HG03432 (cell line): ENCODE results near the gene KLC1.

Experiments used
- ATAC-seq: cut with Tn5 transposase; IDR thresholded peaks from one replicate; pipeline ENCODE4 v1.9.1; 2021; ENCODE audit warnings: mild to moderate bottlenecking, moderate library complexity; ENCODE audit not compliant: unreplicated experiment

The KLC1 gene

DNA sequence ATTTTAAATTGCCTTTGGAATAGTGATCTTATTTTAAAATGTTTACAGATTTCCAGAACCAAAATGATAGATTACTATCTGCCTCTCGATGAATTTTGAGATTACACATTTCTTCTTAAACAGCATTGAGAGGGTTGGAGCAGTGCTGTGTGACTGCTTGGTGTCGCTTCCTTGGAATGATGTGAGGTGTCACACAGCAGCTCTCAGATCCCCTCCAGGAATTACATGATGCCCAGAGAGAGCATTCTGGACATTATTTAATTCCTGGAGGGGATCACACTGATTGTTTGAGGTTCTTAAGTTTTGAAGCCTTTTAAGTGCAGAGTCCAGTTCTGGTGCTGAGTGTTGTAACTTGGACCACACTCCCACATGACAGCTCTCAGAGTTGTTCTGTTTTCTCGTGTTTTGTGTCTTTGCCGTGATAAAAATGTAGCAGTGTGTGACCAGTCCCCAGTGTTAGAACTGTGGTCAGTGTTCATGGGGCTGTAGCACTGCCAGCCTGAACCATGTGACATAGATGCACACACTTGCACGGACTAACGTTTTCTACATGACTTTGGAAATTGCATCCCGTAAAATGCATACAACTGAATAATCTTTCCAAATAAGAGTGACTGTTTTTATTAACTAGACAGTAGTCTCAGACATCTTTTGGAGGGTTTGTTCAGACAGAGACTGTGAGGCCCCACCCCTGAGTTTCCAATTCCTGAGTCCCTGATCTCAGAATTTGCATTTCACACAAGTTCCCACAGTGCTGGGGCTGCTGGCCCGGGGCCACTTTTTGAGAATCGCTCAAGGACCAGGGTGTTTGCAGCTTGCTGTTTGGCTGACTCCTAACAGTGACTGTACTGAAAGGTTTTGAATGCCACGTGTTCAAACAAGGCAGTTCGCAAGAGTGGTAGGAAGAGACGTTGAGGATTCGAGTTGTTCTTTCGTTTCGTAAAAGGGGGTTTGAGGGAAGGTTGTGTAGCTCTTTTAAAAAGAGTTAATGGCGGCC is 60.2 kb downstream of the KLC1 start:
- ATAC-seq, result peak; percentile 62

DNA sequence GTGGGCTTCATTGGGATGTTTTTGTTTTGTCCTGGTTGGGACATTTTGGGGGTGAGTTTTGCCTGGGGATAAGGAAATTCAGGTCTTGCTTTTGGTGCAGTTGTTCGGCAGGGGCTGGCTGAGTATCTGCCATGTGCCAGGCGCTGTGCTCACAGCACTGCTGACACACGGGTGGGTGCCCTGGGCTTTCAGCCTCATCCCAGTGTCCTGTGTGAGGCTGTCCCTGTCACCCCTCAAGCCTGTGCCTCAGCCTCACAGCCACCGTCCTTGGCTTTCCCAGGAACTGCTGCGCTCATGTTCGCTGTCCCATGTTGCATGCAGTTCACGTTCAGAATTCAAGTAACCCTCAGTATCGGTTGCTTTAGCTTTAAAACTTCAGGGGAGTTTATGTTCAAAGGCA is 61.3 kb downstream of the KLC1 start:
- no peak for ATAC-seq

DNA sequence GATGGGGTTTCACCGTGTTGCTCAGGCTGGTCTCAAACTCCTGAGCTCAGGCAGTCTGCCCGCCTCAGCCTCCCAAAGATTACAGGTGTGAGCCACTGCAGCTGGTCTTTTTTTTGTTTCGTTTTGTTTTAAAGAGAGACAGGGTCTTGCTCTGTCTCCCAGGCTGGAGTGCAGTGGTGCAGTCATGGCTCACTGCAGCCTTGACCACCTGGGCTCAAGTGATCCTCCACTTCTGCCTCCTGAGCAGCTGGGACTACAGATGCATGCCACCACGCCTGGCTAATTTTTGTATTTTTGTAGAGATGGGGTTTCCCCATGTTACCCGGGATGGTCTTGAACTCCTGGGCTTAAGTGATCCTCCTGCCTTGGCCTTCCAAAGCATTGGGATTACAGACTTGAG is 62.6 kb downstream of the KLC1 start:
- peak; percentile 60 for ATAC-seq

DNA sequence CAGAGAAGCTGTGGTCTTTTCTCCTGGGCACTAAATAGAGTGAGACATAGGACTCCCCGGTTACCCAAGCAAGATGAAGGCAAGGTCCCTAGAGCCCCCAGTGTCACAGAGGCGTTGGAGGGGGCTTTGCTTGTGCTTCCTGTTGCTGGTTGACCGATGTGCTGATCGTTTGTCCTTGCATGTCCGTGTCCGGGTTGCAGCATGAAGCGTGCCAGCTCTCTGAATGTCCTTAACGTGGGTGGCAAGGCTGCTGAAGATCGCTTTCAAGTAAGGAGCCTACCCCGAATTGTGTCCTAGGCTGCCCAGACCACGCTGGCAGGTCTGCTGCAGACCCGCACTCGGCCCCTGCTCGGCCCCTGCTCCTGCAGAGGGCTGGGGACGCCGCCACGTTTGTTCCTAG is 63.1 kb downstream of the KLC1 start:
- peak; percentile 7 for ATAC-seq

DNA sequence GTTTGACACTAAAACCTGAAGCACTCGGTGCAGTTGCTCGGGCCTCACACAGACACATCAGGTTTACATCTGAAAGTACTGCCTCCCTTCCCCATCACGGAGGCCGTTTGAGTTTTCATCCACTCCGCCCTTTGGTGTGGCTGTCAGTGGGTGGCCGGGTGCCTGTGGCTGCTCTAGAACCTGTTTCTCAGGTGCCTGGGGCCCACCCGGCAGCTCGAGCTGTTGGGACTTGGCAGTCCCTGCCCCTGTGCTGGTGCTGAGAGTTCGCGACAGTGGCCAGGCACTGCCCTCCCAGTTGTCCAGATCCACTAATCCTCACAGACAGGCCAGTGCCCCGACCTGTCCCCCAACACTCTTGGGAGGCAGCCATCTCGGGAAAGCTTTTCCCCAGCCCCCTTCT is 63.9 kb downstream of the KLC1 start:
- ATAC-seq, result no peak

DNA sequence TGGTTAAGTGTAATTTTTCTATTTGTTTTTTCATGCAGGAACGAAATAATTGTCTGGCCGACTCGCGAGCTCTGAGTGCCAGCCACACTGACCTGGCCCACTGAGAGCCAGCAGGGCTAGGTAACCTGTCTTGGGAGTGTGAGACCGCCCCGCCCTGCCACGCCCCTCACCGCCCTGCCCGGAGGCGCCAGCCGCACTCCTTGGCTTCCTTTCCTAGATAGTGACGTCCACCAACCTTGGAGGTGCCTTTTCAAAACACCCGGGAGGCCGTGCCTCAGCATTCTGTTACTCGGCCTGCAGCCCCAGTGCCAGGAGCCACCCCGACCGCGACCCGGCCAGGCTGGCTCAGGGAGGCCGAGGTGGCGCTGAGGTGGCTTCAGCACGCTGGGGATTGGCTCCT is 64.5 kb downstream of the KLC1 start:
- no peak for ATAC-seq

DNA sequence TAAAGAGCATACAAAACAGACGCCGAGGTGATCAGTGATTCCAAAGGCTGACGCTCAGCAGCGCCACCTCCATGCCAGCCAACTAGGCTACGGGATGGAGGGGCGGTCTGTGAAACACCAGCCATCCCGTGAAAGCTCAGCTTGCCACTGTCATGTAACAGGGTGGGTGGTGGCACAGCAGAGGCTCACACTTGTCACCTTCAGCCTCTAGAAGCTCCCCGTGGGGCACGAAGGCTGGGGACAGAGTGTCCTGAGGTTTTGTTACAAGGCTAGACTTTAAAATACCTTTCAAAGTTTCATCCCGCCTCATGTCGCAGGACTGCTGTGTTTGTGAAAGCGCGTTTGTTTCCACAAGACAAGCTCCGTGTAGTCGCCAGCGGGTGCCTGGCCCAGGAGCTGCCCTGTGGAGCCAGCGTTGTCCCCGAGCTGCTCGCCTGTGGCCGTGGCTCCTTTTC is 65.6 kb downstream of the KLC1 start:
- no peak for ATAC-seq

DNA sequence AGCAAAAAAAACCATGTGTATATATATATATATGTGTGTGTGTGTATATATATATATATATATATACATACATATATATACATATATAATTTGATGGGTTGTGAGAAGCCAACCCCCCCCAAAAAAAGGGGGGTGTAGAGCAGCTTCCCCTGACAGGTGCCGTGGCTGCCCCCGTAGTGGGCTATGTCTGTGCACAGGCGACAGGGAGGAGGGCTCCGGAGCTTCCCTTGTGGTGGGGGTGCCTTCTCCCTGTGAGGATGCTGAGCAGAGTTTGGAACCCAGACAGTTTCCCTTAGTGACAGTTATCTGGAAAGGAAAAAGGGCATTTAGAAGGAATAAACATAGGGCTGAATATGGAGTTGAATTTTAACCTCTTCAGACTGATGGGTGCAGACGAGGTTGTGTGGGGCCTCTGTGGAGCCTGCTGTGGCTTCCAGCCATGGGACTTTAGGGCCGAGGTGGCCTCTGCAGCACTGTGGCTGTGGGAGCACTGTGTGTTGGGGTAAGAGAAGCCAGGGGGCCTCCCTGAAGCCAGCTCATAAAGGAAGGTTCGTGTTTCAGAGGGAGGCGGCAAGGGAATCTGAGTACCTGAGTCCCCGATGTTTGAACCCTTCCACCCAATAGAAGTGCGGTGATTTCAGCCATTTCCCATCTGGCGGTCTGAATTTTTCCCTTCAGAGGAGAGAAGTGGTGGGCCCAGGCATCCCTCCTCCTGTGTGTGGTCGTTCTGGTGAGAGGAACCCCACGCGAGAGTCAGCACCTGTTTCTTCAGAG is 66.5 kb downstream of the KLC1 start:
- no peak for ATAC-seq

DNA sequence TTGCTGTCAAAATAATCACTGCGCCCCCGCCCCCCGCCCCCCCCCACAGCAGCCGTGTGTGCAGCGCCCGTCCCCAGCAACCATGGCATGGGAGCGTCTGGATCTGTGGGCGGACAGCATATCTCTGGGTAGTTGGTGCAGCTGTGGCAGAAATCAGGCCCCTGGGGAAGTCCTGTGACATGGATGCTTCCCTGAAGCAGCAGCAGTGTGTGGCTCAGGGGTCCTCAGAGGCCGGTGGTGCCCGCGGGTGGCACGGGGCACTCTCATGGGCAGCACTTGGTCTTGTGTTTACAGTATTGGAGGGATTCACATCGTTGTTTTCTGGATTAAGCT is 67.0 kb downstream of the KLC1 start:
- ATAC-seq, result no peak

DNA sequence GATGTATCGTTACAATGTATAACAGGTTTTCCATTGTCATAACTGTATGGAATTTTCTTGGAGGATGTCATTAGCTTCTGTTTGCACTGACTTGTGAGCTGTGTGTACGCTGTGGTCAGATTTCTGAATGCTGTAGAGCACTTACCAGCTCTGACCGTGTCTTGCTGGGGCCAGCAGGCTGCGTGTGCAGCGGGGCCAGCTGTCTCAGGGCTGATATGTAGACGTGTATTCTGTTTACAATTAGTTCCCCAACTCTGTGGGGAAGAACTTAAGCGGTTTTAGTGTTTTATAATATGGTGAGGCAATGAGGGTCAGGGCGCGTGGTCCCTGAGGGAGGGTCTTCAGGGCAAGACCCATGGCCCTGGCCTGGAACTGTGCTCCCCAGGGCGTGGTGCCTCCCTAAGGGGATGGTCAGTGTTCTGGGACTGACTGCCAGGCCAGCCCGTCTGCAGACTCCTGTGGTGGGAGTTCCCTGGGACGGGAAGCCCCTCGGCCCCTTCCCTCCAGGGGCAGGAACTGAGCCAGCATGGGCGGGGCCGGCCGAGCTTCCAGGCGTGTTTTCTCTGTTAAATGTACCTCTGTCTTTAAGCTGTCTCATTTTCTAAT is 67.6 kb downstream of the KLC1 start:
- no peak for ATAC-seq

DNA sequence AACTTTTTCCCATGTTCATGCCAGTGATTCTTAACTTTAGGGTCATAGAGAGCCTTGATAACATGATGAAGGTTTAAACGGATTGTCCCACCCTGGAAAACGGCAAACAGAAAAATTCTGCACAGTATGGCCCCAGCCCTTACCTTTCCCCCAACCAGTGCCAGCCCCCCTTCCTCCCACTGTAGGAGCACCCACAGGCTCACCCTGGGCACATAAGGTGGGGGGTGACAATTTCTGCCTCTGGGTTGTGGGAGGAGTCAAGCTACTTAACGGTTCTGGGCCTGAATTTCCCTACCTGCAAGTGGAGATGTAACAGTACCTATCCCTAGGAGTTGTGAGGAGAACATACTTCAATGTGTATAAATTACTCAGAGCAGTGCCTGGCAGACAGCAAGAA is 68.2 kb downstream of the KLC1 start:
- ATAC-seq, result no peak

DNA sequence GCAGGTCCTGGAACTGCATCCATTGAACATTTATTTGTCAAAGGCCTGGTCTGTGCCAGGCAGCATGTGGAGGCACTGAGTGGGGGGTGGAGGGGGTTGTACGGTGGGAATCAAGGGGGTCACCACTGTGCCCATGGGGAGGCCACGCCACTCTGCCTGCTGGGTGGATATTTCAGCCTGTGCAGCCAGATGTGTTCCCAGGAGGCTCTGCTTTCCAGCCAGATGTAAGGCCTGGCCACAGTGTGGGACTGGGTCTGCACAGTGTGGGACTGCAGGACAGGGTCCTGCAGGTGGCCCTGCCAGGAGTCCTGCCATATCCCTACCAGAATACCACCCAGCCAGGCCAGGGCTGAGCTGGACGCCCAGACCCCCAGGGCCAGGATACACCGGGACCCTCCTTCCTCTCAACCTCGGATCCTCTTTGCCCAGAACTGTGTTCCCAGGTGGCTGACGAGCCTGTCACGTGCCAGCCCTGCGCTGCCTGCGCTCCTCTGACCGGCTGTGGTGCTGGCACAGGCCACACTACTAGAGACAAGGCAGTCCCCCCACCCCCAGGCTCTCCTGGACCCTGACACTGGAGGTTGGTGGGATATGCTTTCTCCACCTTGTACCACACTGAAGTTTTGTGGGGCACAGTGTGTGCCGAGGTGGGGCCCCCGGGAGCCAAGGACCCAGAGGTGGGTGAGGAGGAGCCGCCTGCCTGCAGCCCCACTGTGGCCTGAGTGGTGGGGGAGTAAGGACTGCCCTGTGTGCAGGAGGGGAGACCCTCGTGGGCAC is 68.8 kb downstream of the KLC1 start:
- ATAC-seq, result no peak

DNA sequence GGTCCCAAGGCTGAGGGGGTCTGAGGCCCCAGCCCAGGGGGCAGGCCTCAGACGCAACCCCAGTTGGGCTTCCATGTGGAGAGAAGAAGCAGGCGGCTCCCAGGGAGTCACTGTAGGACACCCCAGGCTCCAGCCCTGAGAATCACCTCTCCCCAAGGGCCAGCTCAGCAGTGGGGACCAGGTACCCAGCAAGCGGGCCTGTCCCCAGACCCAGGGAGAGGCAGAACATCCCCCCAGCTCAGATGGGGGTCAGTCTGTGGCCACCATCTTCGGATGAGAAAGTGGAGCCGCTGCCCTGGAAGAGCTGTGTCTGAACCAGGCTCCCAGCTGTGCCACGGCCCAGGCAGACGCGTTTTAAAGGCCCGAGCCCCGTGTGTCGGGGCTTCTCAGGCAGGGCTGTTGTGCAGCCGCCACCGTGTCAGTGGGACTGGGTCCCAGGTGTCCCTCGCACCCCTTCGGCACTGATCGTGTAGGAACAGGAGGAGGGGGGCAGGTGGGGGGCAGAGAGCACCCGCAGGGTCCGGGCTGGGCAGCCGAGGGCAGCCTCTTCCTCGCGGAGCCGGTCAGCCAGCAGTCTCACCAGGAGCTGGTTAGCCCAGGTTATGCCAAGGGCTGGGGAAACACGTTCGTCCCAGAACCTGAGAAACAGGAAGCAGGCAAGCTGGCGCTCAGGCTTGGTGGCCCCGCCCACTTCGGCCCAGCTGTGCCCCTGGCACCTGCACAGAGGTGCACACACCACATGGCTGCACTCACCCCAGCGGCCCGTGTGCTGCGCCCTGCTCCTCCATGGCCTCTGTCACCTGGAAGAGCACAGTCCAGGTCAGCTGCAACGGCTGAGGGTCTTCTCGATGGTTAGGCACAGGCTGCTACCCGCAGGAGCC is 69.6 kb downstream of the KLC1 start:
- no peak for ATAC-seq

DNA sequence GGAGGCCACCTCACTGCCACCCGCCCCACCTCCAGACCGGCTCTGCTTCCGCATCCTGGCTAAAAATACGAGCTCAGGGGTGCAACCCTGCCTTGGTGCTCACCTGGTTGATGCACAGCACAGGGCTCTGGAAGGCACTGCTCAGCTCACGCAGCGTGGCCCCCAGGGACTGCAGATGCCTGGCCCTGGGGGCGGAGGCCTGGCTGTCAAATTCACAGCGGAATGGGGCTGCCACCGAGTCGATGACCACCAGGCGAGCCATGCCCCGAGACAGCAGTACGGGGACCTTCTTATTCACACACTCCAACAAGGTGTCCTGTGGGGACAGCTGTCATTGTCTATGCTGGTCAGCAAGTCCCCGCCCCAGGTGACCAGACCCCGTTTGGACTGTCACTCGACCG is 70.2 kb downstream of the KLC1 start:
- no peak for ATAC-seq

DNA sequence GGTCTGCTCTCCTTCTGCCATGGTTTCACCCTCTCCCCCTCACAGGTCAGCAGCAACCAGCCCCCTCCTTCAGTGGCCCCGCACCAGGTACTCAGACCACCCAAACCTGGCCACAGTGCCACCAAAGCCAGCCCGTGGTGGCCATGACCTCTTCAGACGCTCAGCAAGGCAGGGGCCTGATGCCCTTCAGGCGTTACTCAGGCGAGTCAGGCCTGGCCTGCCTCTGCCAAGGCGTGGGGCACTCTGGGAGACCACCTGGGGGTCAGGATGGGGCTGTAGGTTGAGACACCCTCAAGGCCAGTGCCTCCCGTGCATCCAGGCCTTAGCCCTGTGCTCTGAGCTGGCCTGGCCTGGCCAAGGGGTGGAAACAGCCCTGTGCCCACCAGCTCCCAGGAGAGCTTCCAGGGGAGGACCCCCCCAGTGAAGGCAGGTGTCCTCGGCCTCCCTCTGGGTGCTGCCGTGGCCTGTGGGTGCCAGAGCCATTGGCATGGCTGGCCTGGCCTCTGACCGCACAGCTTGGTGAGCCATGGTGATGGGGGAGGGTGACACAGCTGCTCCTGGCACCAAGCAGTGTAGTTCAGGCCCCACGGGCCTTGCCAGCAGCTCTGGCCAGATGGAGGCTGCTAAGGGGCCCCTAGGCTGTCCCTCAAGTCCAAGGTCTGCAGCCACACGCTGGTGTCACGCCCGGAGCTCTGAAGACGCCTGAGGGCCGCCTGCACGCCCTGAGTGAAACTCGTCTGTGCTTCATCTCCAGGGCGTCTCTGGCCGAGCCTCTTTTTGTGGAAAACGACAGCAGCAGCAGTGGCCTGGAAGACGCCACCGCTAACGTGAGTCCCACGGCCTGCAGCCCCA is 71.1 kb downstream of the KLC1 start:
- no peak for ATAC-seq

DNA sequence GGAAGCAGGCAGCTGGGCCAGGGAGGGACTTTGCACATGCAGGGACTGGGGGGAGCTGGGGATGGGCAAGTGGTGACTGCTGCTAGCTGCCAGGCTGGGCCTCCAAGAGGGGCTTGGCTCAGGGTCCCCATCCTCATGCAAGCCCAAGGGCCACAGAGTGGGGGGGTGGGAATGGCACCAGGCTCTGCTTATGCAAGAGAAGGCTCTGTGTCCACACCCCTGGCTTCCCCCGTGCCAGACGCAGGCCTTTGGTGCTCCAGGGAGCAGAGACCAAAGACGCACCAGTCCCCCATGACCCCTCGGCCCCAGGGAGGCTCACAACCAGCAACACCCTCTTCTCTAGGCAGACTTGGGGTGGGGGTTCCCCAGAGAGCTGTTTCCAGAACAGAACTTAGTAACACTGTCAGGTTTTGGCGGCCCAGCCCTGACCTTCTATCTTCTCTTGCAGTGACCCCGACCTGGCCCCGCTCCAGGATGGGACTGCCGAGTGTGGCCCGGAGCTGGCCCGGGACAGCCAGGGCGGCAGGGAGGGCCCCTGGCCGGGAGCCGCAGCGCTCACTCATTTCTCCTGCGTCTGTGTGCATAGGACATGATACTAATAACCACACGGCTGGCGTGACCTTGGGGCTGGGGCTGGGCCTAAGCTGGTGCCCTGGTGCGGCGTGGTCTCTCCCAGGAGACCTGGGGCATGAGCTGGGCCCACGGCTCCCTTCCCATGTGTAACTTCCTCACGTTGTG is 71.9 kb downstream of the KLC1 start:
- ATAC-seq, result no peak

DNA sequence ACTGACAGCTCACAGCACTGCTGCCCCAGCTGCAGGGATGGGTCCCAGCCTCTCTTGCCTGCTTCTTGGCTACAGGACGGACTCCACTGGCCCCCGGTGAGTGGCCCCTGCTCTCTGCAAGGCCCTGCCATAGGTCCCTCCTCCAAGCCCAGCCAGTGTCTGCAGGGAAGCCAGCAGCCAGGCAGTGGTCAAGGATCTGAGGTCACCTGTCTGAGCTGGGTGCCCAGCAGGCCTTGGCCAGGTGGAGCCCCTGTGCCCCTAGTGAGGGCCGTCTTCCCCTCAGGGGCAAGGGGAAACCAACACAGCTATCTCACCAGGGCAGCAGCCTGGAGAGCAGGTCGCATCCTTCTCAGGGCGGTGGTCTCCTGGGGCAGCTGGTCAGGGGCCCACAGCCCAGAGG is 73.1 kb downstream of the KLC1 start:
- ATAC-seq, result no peak
